ENCODE results near the gene TRIM21. TPM values are rescaled to one million over a fixed set of nuclear protein-coding genes. Genes with fewer than 3 reads are reported as not detected.
A peak's percentile ranks its signal among the peaks of the same experiment; 100 is the strongest.

Gene TRIM21
- total RNA-seq, 1 experiment from 2014 or later = 19.1 TPM

DNA sequence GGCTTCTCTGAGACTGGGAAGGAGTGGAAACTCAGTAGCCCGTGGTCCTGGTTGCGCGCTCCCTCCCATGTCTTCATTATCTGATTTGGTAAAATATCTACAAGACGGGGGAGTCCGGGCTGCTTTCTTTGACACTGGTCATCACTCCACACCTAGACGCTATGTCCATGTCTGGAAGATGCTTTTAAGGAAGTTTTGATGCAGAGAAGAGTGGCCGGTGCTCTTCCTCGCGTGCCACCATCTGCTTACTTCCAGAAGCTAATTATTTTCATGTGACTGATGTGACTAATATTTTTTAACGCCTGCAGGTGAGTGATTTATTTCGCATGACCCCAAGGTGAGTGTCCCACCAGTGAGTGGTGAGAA lies 339 bp upstream of the TRIM21 start:
- TSS peak; percentile 71 for BruUV-seq (replicated peaks)
- Mint-ChIP-seq H3K9me3 (ENCODE audit: low read depth, unreplicated experiment) (no peaks in the 10 kb centered on the region), H3K27me3 (ENCODE audit: unreplicated experiment) (peaks cover 16% of the 10 kb centered on the region), H3K4me3 (ENCODE audit: low read depth, unreplicated experiment) (peak overlapping the region; percentile 87), H3K4me1 (ENCODE audit: low read depth, unreplicated experiment) (no peaks in the 10 kb centered on the region), H3K27ac (ENCODE audit: unreplicated experiment) (peak overlapping the region; percentile 74), H3K36me3 (ENCODE audit: insufficient read depth, unreplicated experiment) (peaks cover 25% of the 10 kb centered on the region)
- no peak for DNase-seq
- intact Hi-C loops (cut with micrococcal nuclease; ENCODE audit: unreplicated experiment) = loop anchor here (1.0 kb wide), 1 partner anchor 99 kb away; no protein-coding TSS in a partner anchor
- CTCF ChIA-PET = interaction anchor here (0.7 to 1.5 kb wide), 2 partner anchors 99 to 207 kb away, joined by 4 to 8 read pairs; no protein-coding TSS in a partner anchor
- TF ChIP-seq, protein P1, sequence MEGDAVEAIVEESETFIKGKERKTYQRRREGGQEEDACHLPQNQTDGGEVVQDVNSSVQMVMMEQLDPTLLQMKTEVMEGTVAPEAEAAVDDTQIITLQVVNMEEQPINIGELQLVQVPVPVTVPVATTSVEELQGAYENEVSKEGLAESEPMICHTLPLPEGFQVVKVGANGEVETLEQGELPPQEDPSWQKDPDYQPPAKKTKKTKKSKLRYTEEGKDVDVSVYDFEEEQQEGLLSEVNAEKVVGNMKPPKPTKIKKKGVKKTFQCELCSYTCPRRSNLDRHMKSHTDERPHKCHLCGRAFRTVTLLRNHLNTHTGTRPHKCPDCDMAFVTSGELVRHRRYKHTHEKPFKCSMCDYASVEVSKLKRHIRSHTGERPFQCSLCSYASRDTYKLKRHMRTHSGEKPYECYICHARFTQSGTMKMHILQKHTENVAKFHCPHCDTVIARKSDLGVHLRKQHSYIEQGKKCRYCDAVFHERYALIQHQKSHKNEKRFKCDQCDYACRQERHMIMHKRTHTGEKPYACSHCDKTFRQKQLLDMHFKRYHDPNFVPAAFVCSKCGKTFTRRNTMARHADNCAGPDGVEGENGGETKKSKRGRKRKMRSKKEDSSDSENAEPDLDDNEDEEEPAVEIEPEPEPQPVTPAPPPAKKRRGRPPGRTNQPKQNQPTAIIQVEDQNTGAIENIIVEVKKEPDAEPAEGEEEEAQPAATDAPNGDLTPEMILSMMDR (IDR thresholded peaks at IDR 0.05; ENCODE audit: unreplicated experiment) = no peak

DNA sequence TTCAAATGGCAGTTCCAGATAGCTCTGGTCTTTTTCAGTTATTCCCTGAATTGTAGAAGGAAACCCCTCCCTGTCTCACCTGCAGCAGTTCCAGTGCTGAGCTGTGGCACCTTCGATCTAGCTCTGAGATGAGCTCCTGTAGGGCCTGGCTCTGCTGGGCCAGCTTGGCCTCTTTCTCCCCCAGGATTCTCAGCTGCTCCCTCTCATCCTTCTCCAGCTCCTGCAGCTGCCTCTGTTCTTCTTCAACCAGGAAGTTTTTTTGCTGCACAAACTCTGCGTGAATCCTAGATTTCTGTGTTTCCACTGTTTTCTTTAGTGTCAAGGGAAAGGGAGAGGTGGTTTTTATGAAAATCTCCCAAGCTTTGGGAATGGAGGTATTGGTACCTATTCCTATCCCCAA lies 5.3 kb downstream of the TRIM21 start:
- CTCF ChIA-PET = no interaction called here
- intact Hi-C loops (cut with micrococcal nuclease; ENCODE audit: unreplicated experiment) = no loop called here
- no peaks in the 10 kb centered on the region for H3K4me1 Mint-ChIP-seq (ENCODE audit: low read depth, unreplicated experiment)
- DNase-seq = no peak
- BruUV-seq (replicated peaks) = no TSS peak
- H3K36me3 Mint-ChIP-seq (ENCODE audit: insufficient read depth, unreplicated experiment) = peaks cover 24% of the 10 kb centered on the region
- H3K27ac Mint-ChIP-seq (ENCODE audit: unreplicated experiment) = no peak overlapping the region
- TF ChIP-seq, protein P1 (IDR thresholded peaks at IDR 0.05; ENCODE audit: unreplicated experiment) = no peak
- no peak overlapping the region for H3K4me3 Mint-ChIP-seq (ENCODE audit: low read depth, unreplicated experiment)
- H3K9me3 Mint-ChIP-seq (ENCODE audit: low read depth, unreplicated experiment) = no peaks in the 10 kb centered on the region
- no peaks in the 10 kb centered on the region for H3K27me3 Mint-ChIP-seq (ENCODE audit: unreplicated experiment)

DNA sequence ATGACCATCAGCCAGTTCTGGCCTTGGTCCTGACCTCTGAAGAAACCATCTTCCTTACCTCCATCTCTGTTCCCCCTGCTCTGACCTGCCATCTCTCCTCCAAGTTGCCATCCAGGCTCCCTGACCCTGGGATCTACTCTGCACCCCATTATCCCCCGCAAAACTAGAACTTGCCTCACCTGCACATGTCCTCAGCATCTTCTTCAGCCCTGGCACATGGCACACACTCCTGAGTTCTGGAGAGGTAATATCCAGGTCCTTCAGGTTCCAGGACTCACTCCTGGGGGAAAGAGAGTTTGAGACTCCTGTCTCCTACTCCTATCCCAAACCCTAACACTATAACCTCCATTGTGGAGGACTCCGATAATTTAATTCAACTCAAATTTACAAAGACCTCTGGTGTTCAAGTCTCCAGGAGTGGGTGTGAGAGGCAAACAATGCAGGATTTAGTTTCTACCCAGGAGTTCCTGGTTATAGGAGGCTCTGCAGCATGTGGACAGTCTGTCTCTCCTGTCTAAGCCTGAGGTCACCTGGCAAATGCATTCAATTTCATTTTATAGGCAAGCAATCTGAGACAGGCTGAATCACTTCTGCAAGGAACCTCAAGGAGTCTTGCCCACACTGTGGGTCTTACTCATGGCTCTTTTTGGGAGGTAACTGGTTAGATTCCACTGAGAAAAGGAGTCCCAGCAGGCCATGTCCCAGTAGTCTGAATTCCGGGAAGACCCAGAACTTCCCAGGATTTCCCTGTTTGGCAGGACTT lies 7.3 kb downstream of the TRIM21 start:
- Mint-ChIP-seq H3K4me1 (ENCODE audit: low read depth, unreplicated experiment) (no peaks in the 10 kb centered on the region), H3K4me3 (ENCODE audit: low read depth, unreplicated experiment) (no peak overlapping the region), H3K9me3 (ENCODE audit: low read depth, unreplicated experiment) (no peaks in the 10 kb centered on the region), H3K27ac (ENCODE audit: unreplicated experiment) (no peak overlapping the region), H3K27me3 (ENCODE audit: unreplicated experiment) (no peaks in the 10 kb centered on the region), H3K36me3 (ENCODE audit: insufficient read depth, unreplicated experiment) (peaks cover 11% of the 10 kb centered on the region)
- no TSS peak for BruUV-seq (replicated peaks)
- CTCF ChIA-PET = no interaction called here
- TF ChIP-seq, protein P1 (IDR thresholded peaks at IDR 0.05; ENCODE audit: unreplicated experiment) = no peak
- intact Hi-C loops (cut with micrococcal nuclease; ENCODE audit: unreplicated experiment) = no loop called here
- no peak for DNase-seq

DNA sequence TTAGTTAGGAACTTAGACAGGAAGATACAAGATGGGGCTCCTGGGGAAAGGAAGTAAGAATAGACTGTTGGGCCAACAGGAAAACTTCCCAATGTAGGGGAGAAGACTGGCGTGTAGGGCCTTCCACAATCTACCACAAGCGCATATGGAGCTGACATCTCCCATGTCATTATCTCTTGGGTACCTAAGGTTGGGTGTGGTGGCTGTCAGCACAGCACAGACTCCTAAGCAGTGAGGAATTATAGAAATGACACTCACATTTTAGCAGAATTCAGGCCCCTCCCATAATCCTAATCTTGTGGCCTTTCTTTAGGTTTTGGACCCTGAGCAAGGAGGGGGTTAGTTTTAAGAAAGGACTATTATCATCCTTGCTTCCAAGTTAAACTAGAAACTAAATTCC lies 11.6 kb downstream of the TRIM21 start:
- BruUV-seq (replicated peaks) = no TSS peak
- DNase-seq = no peak
- CTCF ChIA-PET = no interaction called here
- Mint-ChIP-seq H3K27me3 (ENCODE audit: unreplicated experiment) (no peaks in the 10 kb centered on the region), H3K4me1 (ENCODE audit: low read depth, unreplicated experiment) (no peaks in the 10 kb centered on the region), H3K4me3 (ENCODE audit: low read depth, unreplicated experiment) (no peak overlapping the region), H3K27ac (ENCODE audit: unreplicated experiment) (no peak overlapping the region), H3K9me3 (ENCODE audit: low read depth, unreplicated experiment) (no peaks in the 10 kb centered on the region), H3K36me3 (ENCODE audit: insufficient read depth, unreplicated experiment) (peaks cover 5% of the 10 kb centered on the region)
- TF ChIP-seq, protein P1 (IDR thresholded peaks at IDR 0.05; ENCODE audit: unreplicated experiment) = no peak
- intact Hi-C loops (cut with micrococcal nuclease; ENCODE audit: unreplicated experiment) = no loop called here

All from Calu3 (cell line).